Suprapubic skin (tissue), 4 donors: ENCODE measurements around the gene ZNF175.

Source experiments
- EP300 ChIP-seq: sonication (generic); formaldehyde crosslinking; IDR thresholded peaks from one replicate; pipeline ENCODE4 v1.6.1; 2017; ENCODE audit warnings: antibody characterized with exemption
- POLR2A ChIP-seq, 2 donors: fragments of 450-650 bp; IDR thresholded peaks; one replicate each; pipeline ENCODE4 v1.6.1; 2017; ENCODE audit warnings: antibody characterized with exemption in 2 of 2, mild to moderate bottlenecking in 2 of 2, moderate library complexity in 2 of 2
- POLR2AphosphoS5 ChIP-seq, 3 donors: sonication (generic); formaldehyde crosslinking; IDR thresholded peaks; one replicate each; pipeline ENCODE4 v1.6.1; 2017; ENCODE audit warnings: antibody characterized with exemption in 3 of 3
- TF ChIP-seq, protein P1 (sequence below), 2 donors: fragments of 200-600 bp in 1 of 2; fragments of 450-650 bp in 1 of 2; sonication (generic) in 1 of 2; IDR thresholded peaks; one replicate each; pipeline ENCODE4 v1.5.1; 2016 to 2019; ENCODE audit warnings: antibody characterized with exemption in 2 of 2, mild to moderate bottlenecking in 1 of 2, moderate library complexity in 1 of 2

- no peak for TF ChIP-seq POLR2A (IDR thresholded peaks at IDR 0.05)
- TF ChIP-seq, protein P1, sequence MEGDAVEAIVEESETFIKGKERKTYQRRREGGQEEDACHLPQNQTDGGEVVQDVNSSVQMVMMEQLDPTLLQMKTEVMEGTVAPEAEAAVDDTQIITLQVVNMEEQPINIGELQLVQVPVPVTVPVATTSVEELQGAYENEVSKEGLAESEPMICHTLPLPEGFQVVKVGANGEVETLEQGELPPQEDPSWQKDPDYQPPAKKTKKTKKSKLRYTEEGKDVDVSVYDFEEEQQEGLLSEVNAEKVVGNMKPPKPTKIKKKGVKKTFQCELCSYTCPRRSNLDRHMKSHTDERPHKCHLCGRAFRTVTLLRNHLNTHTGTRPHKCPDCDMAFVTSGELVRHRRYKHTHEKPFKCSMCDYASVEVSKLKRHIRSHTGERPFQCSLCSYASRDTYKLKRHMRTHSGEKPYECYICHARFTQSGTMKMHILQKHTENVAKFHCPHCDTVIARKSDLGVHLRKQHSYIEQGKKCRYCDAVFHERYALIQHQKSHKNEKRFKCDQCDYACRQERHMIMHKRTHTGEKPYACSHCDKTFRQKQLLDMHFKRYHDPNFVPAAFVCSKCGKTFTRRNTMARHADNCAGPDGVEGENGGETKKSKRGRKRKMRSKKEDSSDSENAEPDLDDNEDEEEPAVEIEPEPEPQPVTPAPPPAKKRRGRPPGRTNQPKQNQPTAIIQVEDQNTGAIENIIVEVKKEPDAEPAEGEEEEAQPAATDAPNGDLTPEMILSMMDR (IDR thresholded peaks at IDR 0.05): no peak
- no peak for TF ChIP-seq POLR2AphosphoS5 (IDR thresholded peaks at IDR 0.05)
- no peak for TF ChIP-seq EP300
Measured at GRCh38 chr19:51548891-51549305, 22.2 kb upstream of the ZNF175 start.
